KOPT-K1 (cell line): Measurements from ENCODE around the gene RECK.

ENCODE experiments used
- H3K27ac ChIP-seq: fragments of 200-600 bp; sonication (generic); 2 replicates; pipeline ENCODE4 v1.5.1; 2016; ENCODE audit warnings: antibody characterized with exemption, mild to moderate bottlenecking, low read depth, low read length; ENCODE audit not compliant: poor library complexity, severe bottlenecking
- H3K36me3 ChIP-seq: fragments of 200-600 bp; sonication (generic); 2 replicates; pipeline ENCODE4 v1.5.1; 2017; ENCODE audit warnings: antibody characterized with exemption, mild to moderate bottlenecking, low read length, moderate library complexity; ENCODE audit not compliant: insufficient read depth
- H3K9me3 ChIP-seq: fragments of 200-600 bp; sonication (generic); 2 replicates; pipeline ENCODE4 v1.5.1; 2017; ENCODE audit warnings: antibody characterized with exemption, low read length, mild to moderate bottlenecking; ENCODE audit not compliant: insufficient read depth, poor library complexity, severe bottlenecking

Gene RECK

DNA sequence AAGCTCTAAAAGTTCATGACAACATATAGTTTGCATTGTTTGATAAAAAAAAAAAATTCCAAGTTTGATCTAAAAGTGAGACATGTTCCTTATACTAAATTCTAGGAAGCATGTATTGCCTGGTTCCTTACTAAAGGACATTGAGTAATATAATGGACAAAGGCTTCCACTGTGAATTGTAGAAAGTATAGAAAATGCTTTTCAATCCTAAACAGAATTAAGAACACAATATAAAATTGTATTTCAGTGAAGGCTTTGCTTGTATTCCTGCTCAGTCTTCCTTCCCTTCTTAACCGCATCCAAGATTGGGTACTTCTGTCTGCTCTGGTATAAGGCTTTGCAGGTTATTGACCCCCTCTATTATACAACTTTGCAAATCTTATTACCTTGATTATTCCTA, 2.4 kb downstream of the RECK start:
- H3K9me3 ChIP-seq: no peaks in the 10 kb centered on the region
- H3K27ac ChIP-seq: no peak overlapping the region
- H3K36me3 ChIP-seq: no peaks in the 10 kb centered on the region

DNA sequence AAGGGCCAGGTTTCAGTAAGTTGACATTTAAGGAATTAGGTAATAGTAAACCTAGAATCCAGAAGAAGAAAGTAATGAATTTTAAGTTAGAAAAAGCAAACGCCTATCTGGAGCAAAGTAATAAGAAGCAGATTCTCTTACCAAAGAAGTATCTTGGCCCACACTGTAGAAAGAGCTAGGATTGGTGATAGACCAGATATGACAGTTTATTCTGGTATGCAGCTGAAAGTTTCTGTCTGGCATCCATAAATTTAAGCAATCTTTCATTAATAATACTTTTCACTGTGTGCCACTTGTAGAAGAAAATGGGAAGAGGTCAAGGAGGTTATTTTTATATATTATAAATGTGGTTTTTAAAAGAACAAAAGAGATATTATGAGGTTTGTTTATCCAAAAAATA, 3.0 kb downstream of the RECK start:
- no peaks in the 10 kb centered on the region for H3K36me3 ChIP-seq
- H3K9me3 ChIP-seq: no peaks in the 10 kb centered on the region
- no peak overlapping the region for H3K27ac ChIP-seq

DNA sequence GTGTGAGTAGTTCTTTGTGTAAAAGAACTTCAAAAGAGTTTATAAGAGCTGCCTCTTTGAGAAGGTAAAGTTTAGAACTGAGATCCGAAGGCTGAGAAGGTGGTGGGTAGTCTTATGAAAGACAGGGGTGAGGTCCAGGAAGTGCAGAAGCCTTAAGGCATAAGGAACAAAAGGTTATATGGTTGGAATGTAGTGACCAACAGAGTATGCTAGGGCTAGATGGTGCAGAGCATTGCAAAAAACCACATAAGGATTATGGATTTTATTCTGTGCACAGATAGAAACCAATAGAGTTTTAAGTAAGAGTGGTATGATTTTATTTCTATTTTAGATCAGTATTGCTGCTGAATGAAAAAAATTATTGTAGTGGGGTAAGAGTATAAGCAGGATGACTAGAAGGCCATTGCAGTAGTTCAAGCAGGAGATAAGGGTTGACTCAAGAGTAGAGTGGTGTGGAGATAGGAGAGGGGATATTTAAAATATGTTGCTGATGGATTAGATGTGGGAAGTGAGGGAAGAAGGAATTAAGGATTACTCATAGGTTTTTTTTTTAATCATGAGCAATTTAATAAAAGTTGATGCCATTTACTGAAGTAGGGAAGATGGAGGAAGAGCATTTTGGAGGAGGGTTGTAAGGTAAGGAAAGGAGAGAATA, 3.7 kb downstream of the RECK start:
- Histone ChIP-seq H3K9me3 (no peaks in the 10 kb centered on the region), H3K27ac (no peak overlapping the region), H3K36me3 (no peaks in the 10 kb centered on the region)

DNA sequence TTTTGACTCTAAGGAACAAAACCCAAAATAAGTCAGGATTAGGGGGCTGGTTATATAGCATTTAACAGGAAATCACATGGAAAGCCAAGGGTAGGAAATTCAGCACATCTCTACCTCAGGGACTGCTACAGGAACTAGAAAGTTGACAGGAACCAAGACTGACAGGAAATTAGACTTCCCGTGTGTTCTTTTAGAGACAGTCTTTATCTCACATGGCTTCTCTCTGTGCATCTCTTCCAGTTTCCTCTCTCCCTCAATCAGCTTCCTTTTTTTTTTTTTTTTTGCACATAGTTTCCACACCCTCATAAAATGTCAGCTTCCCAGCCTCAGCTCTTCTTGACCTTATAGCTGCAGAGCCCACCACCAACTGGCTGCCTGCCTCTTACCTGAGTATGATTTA, 4.8 kb downstream of the RECK start:
- Histone ChIP-seq H3K36me3 (no peaks in the 10 kb centered on the region), H3K9me3 (no peaks in the 10 kb centered on the region), H3K27ac (no peak overlapping the region)

DNA sequence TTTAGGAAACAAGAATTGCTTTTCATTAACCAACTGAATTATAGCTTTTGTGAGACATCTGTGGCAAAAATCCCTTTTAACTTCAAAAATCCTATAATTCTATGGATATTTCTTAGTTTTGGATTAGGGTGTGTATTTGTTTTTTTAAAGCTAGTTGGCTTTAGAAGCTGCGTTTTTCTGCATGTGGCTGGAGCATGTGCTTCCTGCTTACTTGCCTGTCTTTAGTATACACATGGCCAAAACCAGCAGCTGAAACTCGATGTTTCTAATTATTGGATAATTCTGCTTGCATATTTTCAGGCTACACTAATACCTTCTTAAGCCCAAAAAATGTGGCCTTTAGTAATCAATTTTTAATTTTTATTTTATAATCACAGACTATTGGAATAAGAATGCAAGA, 8.9 kb downstream of the RECK start:
- Histone ChIP-seq H3K27ac (no peak overlapping the region), H3K9me3 (no peaks in the 10 kb centered on the region), H3K36me3 (no peaks in the 10 kb centered on the region)

DNA sequence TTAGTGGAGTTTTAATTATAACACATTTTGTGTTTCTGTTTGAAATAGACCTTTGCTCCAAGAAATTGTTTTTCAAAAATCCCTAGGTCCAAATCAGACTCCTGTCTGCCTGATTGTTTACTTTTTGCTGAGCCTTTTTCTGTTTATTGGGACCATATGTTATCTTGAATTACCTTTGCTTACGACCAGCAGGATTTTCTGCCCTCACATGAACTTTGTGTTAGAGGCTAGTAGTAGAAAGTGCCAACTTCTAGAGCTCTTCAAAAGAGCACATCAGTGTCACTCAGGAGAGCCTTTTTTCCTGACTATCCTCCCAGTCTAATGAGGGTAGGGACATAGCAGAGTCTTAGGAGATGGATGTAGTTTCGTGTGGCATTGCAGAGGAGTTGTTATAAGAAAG, 10.2 kb downstream of the RECK start:
- H3K27ac ChIP-seq: no peak overlapping the region
- H3K36me3 ChIP-seq: no peaks in the 10 kb centered on the region
- no peaks in the 10 kb centered on the region for H3K9me3 ChIP-seq

DNA sequence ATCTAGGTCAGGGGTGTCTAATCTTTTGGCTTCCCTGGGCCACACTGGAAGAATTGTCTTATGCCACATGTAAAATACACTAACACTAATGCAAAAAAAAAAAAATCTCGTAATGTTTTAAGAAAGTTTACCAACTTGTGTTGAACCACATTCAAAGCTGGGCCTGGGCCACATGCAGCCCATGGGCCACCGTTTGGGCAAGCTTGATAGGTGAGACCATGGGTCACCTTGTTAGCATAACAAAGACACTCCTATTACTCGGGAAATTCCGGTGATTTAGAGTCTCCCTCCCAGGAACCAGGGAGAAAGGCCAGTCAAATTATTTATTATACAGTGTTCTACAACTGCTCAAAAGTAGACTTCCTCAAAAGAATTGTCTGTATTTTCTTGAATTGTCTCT, 12.7 kb downstream of the RECK start:
- Histone ChIP-seq H3K27ac (no peak overlapping the region), H3K36me3 (no peaks in the 10 kb centered on the region), H3K9me3 (no peaks in the 10 kb centered on the region)

DNA sequence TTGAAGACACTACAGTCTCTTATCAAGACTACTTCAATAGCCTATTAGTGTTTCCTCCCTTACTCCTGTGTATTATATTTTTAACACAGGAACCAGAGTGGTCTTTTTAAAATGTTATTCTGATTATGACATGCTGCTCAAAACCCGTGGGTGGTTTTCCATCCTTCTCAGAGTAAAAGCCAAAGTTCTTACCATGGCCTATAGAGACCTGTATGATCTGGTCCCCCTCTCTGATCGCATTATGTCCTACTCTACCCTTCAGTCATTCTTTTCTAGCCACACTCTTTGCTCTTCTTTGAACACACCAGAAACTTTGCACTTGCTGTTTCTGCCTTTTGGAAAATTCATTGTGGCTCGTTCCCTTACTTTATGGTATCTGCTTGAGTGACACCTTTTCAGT, 13.8 kb downstream of the RECK start:
- no peaks in the 10 kb centered on the region for H3K36me3 ChIP-seq
- no peaks in the 10 kb centered on the region for H3K9me3 ChIP-seq
- H3K27ac ChIP-seq: no peak overlapping the region

DNA sequence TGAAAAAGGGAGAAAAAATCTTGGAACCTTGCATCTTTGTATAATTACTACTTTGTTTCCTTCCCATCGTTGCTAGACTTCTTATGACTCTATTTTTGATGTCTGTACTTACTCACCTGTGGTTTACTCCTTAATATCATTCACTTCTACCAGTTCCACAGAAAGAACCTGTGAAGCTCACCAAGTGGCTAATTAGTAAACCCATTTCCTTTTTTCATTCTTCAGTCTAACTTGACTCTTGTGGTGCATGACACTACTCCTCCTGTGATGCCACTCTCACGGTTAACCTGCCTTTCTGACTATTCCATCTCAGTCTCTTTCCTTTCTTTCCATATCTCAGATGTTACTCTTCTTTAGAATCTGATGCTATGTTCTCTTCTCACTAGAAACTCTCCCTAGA, 14.6 kb downstream of the RECK start:
- no peak overlapping the region for H3K27ac ChIP-seq
- no peaks in the 10 kb centered on the region for H3K9me3 ChIP-seq
- H3K36me3 ChIP-seq: no peaks in the 10 kb centered on the region

DNA sequence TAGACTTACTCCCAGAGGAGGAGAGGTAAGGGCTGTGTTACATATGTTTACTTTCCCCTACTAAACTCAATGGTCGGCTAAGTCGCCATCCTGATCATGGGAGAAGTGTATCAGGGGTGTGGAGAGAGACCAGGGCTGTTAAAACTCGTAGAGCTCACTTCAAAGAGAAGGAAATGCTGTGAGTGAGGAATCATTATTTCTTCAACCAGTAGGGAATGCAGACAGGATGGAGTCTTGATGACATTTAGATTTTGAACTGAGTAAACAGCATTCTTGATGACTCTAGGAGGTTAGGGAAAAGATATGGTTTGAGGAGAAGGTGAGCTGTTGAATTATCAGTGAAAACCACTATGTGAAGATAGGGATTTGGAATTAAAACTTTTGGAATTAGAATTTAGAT, 17.3 kb downstream of the RECK start:
- no peak overlapping the region for H3K27ac ChIP-seq
- no peaks in the 10 kb centered on the region for H3K36me3 ChIP-seq

DNA sequence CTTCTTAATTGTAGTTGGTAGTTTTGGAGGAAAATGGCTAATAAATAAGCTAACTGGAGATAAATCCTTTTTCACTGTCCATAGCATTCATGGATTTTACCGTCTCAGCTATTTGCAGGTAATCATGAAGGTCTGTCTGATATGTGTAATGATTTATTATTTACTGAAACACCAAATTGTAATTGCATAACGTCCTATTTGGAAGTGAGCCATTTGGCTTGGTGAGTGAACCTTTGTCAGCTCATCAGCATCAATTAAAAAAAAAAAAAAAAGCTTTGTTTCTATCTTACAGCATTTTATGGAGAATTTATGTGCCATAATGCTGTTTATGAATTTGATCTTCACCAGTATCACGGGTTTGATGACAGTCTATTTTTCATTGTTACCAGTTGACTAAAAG, 20.2 kb downstream of the RECK start:
- Histone ChIP-seq H3K36me3 (peaks cover 8% of the 10 kb centered on the region; the same call in 1 of the 2 replicates), H3K9me3 (no peaks in the 10 kb centered on the region), H3K27ac (no peak overlapping the region)

More for the DNA sequence above, 17.3 kb downstream of the RECK start:
- no peaks in the 10 kb centered on the region for H3K9me3 ChIP-seq

DNA sequence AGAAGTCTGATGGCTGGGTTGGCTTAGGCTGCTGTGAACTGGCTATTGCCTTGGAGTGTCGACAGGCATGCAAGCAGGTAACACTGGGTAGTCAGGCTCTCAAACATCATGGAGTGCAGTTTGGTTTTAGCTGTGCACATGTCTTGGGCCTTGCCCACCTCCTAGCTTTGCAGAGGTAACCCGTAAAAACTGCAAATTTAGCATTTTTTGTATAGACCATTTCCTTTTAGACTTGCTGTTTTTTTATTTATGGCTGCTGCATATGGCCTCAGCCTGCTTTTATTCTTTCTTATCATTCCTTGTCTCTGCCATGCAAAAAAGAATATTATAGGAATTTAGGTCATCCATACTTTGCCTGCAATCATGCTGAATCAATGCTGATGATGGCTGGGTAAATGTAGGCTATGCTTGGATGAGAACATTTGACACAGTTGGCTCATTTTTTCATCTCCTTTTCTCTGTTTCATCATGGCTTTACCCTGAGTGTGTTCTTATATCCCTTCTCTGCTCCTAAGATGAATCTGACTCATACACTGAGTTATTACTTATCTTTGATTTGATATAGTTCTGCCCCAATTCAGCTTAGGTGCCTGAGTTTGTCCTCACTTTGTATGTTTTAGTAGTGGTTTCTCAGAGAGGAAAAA, 27.2 kb downstream of the RECK start:
- no peak overlapping the region for H3K27ac ChIP-seq
- peaks cover 28% of the 10 kb centered on the region for H3K36me3 ChIP-seq
- H3K9me3 ChIP-seq: no peaks in the 10 kb centered on the region

DNA sequence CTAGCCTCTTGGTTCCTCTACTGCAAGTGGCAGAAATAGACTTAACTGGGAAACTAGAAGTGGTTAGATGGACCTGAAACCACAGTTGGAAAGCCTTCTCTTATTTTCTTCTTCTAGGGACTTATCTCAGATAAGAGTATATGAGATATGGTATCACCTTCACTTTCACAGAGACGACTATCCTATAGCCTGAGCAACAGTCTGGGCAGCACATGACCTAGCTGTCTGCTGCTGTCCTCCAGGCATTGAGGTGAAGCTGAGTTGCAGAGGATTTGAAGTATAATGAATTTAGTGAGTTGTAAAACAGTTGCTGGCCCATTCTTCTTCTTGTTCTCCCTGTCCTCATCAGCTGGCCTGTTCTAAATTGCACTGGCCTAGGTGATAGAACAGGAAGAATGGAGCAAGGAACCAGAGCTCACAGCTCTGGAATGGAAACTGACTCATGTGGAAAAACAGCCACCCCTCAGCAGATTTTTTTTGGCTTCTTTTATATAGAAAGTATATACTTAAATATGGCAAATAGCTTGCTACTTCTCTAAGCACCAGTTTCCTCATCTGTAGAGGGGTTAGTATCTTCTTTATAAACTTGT, 27.8 kb downstream of the RECK start:
- Histone ChIP-seq H3K27ac (no peak overlapping the region), H3K9me3 (no peaks in the 10 kb centered on the region), H3K36me3 (peaks cover 28% of the 10 kb centered on the region)

DNA sequence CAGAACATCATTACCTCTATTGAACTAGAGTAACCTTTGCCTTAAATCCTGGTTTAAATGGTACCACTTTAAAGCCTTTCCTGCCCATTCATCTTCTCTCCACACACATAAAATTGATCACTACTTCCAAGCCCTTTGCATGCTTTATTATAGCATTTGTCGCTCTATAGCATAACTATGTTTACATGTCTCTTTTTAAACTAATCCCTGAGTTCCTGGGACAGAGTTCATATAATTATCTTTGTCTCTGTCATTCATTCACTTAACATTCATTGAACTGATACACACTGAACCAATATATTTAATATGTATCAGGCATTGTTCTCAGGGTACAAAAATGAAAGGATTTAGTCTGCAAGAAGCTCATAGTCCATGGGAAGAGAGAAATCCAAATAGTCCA, 37.3 kb downstream of the RECK start:
- Histone ChIP-seq H3K27ac (no peak overlapping the region), H3K36me3 (peaks cover 6% of the 10 kb centered on the region; the same call in 1 of the 2 replicates), H3K9me3 (no peaks in the 10 kb centered on the region)

DNA sequence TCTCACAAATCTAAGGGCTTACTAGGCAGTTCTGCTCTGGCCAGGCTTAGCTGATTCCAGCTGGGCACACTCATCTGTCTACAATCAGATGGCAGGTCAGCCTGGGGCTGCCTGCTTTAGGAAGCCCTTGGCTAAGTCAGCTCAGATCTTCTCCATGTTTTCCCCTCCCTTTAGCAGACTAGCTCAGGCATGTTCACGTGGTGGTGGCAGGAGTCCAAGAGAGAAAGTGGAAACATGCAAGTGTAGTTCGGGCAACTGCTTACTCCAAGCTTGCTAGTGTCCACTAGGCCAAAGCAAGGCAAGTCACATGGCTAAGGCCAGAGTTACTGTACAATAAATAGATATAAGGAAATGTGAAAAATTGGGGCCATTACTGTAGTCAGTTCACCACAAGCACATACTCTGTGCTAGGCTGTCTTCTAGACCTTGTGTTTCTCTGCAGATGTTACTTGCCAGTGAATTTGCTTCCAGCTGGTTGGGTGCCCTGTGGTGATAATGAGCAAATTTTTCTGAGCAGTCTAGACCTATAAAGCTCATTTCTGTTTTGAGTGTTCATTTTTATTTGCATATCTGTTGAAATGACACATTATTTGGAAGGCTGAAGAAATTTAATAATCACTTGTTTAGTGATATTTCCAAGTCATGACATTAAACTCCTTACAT, 38.3 kb downstream of the RECK start:
- Histone ChIP-seq H3K9me3 (no peaks in the 10 kb centered on the region), H3K36me3 (peaks cover 6% of the 10 kb centered on the region; the same call in 1 of the 2 replicates), H3K27ac (no peak overlapping the region)
